ENCODE measurements around the gene PCDH9. TPM values are rescaled to one million over a fixed set of nuclear protein-coding genes. Genes with fewer than 3 reads are reported as not detected.

Gene PCDH9
- total and polyA plus RNA-seq, 2 experiments from 2014 or later: 0.31 to 0.52 TPM

DNA sequence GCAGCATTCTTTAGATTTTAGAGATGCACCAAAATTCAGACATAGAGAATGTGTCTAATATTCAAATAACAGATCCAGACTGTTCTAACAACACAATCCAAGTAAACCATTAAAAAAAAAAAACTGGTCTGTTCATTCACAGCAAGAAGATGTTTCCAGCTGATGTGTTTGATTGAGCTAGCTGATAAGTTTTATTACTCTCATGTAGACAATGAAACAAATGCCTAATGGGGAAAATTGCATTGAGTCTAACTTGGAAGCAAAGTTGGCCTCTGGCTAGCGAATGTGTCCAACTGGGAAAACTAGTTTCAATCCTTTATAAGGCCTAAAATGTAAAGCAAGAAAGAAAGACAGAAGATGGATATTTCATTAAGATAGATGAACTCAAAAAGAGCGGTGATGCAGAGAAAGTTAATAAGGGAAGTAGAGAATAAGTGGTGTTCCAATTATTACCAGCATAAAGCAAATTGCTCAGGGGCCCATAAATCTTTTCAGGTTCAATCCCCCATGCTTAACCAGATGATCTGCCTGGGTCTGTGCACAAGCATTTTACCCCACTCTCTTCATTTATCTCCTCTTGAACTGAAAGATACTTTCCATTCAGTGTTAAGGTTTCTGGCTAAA lies 54.2 kb downstream of the PCDH9 start:
- no peak overlapping the region for H3K27ac Mint-ChIP-seq
- H3K27me3 ChIP-seq (ENCODE audit: insufficient read depth): no peaks in the 10 kb centered on the region
- no peaks in the 10 kb centered on the region for H3K36me3 ChIP-seq (ENCODE audit: insufficient read depth)
- H3F3A ChIP-seq (replicated peaks; ENCODE audit: low read depth): no peaks in the 10 kb centered on the region
- H2AFZ ChIP-seq: no peak overlapping the region
- H3K4me1 ChIP-seq (ENCODE audit: insufficient read depth): no peaks in the 10 kb centered on the region
- no peak for DNase-seq (ENCODE audit: low spot score)
- H3K79me2 ChIP-seq (replicated peaks; ENCODE audit: insufficient read depth): no peaks in the 10 kb centered on the region
- H3K4me2 ChIP-seq: no peak overlapping the region
- no peak overlapping the region for H3K4me3 Mint-ChIP-seq
- no peak for TF ChIP-seq JUNB (IDR thresholded peaks at IDR 0.05; ENCODE audit: unreplicated experiment)
- no peak for TF ChIP-seq EZH2 (IDR thresholded peaks at IDR 0.05; ENCODE audit: low read depth, unreplicated experiment)
- no peak for TF ChIP-seq NANOG (IDR thresholded peaks at IDR 0.05; ENCODE audit: borderline replicate concordance)
- TF ChIP-seq STAT1 (IDR thresholded peaks at IDR 0.05; ENCODE audit: unreplicated experiment): no peak
- TF ChIP-seq ZNF114 (CRISPR knock-in tag; IDR thresholded peaks at IDR 0.05): no peak
- TF ChIP-seq, protein P1, sequence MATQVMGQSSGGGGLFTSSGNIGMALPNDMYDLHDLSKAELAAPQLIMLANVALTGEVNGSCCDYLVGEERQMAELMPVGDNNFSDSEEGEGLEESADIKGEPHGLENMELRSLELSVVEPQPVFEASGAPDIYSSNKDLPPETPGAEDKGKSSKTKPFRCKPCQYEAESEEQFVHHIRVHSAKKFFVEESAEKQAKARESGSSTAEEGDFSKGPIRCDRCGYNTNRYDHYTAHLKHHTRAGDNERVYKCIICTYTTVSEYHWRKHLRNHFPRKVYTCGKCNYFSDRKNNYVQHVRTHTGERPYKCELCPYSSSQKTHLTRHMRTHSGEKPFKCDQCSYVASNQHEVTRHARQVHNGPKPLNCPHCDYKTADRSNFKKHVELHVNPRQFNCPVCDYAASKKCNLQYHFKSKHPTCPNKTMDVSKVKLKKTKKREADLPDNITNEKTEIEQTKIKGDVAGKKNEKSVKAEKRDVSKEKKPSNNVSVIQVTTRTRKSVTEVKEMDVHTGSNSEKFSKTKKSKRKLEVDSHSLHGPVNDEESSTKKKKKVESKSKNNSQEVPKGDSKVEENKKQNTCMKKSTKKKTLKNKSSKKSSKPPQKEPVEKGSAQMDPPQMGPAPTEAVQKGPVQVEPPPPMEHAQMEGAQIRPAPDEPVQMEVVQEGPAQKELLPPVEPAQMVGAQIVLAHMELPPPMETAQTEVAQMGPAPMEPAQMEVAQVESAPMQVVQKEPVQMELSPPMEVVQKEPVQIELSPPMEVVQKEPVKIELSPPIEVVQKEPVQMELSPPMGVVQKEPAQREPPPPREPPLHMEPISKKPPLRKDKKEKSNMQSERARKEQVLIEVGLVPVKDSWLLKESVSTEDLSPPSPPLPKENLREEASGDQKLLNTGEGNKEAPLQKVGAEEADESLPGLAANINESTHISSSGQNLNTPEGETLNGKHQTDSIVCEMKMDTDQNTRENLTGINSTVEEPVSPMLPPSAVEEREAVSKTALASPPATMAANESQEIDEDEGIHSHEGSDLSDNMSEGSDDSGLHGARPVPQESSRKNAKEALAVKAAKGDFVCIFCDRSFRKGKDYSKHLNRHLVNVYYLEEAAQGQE (IDR thresholded peaks at IDR 0.05; ENCODE audit: unreplicated experiment): no peak
- TF ChIP-seq EZH2phosphoT487 (IDR thresholded peaks at IDR 0.05; ENCODE audit: unreplicated experiment): no peak
- no peak for TF ChIP-seq ZNF331 (CRISPR knock-in tag; IDR thresholded peaks at IDR 0.05; ENCODE audit: low read depth)
- TF ChIP-seq, protein P2, sequence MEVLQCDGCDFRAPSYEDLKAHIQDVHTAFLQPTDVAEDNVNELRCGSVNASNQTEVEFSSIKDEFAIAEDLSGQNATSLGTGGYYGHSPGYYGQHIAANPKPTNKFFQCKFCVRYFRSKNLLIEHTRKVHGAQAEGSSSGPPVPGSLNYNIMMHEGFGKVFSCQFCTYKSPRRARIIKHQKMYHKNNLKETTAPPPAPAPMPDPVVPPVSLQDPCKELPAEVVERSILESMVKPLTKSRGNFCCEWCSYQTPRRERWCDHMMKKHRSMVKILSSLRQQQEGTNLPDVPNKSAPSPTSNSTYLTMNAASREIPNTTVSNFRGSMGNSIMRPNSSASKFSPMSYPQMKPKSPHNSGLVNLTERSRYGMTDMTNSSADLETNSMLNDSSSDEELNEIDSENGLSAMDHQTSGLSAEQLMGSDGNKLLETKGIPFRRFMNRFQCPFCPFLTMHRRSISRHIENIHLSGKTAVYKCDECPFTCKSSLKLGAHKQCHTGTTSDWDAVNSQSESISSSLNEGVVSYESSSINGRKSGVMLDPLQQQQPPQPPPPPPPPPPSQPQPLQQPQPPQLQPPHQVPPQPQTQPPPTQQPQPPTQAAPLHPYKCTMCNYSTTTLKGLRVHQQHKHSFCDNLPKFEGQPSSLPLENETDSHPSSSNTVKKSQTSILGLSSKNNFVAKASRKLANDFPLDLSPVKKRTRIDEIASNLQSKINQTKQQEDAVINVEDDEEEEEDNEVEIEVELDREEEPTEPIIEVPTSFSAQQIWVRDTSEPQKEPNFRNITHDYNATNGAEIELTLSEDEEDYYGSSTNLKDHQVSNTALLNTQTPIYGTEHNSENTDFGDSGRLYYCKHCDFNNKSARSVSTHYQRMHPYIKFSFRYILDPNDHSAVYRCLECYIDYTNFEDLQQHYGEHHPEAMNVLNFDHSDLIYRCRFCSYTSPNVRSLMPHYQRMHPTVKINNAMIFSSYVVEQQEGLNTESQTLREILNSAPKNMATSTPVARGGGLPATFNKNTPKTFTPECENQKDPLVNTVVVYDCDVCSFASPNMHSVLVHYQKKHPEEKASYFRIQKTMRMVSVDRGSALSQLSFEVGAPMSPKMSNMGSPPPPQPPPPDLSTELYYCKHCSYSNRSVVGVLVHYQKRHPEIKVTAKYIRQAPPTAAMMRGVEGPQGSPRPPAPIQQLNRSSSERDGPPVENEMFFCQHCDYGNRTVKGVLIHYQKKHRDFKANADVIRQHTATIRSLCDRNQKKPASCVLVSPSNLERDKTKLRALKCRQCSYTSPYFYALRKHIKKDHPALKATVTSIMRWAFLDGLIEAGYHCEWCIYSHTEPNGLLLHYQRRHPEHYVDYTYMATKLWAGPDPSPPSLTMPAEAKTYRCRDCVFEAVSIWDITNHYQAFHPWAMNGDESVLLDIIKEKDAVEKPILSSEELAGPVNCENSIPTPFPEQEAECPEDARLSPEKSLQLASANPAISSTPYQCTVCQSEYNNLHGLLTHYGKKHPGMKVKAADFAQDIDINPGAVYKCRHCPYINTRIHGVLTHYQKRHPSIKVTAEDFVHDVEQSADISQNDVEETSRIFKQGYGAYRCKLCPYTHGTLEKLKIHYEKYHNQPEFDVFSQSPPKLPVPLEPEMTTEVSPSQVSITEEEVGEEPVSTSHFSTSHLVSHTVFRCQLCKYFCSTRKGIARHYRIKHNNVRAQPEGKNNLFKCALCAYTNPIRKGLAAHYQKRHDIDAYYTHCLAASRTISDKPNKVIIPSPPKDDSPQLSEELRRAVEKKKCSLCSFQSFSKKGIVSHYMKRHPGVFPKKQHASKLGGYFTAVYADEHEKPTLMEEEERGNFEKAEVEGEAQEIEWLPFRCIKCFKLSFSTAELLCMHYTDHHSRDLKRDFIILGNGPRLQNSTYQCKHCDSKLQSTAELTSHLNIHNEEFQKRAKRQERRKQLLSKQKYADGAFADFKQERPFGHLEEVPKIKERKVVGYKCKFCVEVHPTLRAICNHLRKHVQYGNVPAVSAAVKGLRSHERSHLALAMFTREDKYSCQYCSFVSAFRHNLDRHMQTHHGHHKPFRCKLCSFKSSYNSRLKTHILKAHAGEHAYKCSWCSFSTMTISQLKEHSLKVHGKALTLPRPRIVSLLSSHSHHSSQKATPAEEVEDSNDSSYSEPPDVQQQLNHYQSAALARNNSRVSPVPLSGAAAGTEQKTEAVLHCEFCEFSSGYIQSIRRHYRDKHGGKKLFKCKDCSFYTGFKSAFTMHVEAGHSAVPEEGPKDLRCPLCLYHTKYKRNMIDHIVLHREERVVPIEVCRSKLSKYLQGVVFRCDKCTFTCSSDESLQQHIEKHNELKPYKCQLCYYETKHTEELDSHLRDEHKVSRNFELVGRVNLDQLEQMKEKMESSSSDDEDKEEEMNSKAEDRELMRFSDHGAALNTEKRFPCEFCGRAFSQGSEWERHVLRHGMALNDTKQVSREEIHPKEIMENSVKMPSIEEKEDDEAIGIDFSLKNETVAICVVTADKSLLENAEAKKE (CRISPR knock-in tag; IDR thresholded peaks at IDR 0.05): no peak
- TF ChIP-seq, protein P3, sequence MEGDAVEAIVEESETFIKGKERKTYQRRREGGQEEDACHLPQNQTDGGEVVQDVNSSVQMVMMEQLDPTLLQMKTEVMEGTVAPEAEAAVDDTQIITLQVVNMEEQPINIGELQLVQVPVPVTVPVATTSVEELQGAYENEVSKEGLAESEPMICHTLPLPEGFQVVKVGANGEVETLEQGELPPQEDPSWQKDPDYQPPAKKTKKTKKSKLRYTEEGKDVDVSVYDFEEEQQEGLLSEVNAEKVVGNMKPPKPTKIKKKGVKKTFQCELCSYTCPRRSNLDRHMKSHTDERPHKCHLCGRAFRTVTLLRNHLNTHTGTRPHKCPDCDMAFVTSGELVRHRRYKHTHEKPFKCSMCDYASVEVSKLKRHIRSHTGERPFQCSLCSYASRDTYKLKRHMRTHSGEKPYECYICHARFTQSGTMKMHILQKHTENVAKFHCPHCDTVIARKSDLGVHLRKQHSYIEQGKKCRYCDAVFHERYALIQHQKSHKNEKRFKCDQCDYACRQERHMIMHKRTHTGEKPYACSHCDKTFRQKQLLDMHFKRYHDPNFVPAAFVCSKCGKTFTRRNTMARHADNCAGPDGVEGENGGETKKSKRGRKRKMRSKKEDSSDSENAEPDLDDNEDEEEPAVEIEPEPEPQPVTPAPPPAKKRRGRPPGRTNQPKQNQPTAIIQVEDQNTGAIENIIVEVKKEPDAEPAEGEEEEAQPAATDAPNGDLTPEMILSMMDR (conservative IDR thresholded peaks at IDR 0.05; ENCODE audit: low read depth in 2 of 2): no peak
- no peak for TF ChIP-seq POLR2AphosphoS5 (IDR thresholded peaks at IDR 0.05; ENCODE audit: low read depth)
- TF ChIP-seq, protein P4, sequence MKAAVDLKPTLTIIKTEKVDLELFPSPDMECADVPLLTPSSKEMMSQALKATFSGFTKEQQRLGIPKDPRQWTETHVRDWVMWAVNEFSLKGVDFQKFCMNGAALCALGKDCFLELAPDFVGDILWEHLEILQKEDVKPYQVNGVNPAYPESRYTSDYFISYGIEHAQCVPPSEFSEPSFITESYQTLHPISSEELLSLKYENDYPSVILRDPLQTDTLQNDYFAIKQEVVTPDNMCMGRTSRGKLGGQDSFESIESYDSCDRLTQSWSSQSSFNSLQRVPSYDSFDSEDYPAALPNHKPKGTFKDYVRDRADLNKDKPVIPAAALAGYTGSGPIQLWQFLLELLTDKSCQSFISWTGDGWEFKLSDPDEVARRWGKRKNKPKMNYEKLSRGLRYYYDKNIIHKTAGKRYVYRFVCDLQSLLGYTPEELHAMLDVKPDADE (IDR thresholded peaks at IDR 0.05): no peak
- no peak overlapping the region for H3K4me3 ChIP-seq
- no peaks in the 10 kb centered on the region for H3K9me2 ChIP-seq (ENCODE audit: insufficient read depth)
- no peaks in the 10 kb centered on the region for H4K20me1 ChIP-seq (replicated peaks; ENCODE audit: insufficient read depth)
- H3K9me3 Mint-ChIP-seq: no peaks in the 10 kb centered on the region
- no peaks in the 10 kb centered on the region; the same call in 1 of the 3 replicates for H3K4me1 Mint-ChIP-seq
- no peak overlapping the region for H3K27ac ChIP-seq (ENCODE audit: low read depth)
- no peak for ATAC-seq
- H3K36me3 Mint-ChIP-seq (ENCODE audit: low read depth): no peaks in the 10 kb centered on the region
- H3K27me3 Mint-ChIP-seq (ENCODE audit: insufficient read depth, low read depth, poor library complexity): no peaks in the 10 kb centered on the region

Measured in GM23338 (cell line).